ENCODE data around the gene DOCK3.
A peak's percentile ranks its signal among the peaks of the same experiment; 100 is the strongest.
"Not testable (repeated sequence)": the region's sequence is repeated elsewhere in the genome, so short reads cannot be mapped to it uniquely, and the experiment has no call there.

DOCK3 gene

DNA sequence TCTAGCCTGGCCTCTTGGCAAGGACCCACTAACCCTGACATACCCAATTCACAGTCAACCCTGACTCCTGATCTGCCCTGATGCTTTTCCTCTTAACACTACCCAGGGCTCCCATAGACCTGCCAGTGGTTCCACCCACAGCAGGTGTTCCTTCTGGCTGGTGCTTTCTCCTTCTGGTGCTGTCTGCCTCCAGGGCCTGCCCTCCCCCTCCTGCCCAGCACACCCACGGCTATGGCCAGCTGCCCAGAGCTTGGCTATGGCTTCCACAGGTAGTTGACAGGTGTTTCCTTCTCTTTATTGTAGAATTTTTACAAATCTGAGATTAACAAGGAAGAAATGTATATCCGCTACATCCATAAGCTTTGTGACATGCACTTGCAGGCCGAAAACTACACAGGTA is 663.9 kb downstream of the DOCK3 start:
- DNase-seq: no peak

DNA sequence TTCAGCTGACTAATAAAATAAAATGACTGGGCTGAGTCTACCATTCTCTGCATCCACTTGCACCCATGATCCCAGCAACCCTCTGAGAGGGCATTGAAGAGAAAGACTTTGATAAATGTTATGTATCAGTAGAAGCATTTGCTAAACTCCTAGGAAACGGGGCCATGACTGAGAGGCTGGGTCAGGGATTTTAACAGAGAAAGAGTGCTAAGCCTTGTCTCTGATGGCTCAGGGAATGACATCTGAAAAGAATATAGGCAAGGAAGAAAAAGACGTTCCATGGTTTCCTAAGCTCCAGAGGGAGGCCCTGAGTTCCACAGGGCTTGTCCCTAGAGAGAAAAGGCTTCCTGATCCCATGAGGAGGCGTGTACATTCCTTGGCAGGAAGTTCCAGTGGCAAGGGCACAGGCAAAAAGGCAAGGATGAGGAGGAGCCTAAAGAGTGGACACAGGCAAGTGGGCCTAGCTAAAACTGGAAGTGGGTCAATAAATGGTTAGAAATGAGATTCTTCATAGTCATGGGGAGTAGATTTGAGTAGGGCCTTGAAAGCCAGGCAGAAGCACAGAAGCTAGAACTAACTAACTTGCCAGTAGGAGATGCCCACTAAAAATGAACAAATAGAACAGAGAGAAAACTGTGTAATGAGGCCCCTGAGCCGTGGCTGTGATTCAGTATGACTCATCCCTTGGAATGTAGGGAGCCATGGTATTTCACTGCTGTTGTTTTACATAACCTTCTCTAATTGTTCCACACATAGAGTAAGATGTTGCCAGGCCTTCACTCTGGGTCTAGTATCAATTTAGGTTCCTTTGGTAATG is 665.5 kb downstream of the DOCK3 start:
- no peak for DNase-seq

DNA sequence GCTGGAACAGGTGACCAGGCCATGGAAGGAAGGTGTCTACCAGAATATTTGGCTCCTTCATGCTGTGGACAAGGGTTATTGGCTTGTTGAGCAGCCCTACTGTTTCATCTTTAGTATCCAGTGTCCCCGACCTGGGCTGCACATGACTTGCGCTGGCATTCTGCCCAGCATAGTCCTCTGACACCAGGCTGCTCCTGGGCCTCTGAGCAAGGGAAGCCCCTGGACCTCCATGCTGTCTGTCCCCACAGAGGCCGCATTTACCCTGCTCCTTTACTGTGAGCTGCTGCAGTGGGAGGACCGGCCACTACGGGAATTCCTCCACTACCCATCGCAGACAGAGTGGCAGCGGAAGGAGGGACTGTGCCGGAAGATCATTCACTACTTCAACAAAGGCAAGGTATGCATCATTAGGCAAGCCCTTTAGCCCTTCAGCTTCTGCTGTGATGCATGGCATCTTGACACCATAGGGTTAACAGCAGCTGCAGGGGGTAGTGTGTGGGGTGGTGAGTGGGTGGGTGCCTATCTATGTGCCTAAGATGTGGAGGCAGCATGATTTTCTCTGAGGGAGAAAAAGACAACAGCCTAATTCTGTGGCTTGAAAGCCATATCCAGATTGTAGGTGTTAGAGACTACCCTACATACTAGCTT is 666.4 kb downstream of the DOCK3 start:
- no peak for DNase-seq

DNA sequence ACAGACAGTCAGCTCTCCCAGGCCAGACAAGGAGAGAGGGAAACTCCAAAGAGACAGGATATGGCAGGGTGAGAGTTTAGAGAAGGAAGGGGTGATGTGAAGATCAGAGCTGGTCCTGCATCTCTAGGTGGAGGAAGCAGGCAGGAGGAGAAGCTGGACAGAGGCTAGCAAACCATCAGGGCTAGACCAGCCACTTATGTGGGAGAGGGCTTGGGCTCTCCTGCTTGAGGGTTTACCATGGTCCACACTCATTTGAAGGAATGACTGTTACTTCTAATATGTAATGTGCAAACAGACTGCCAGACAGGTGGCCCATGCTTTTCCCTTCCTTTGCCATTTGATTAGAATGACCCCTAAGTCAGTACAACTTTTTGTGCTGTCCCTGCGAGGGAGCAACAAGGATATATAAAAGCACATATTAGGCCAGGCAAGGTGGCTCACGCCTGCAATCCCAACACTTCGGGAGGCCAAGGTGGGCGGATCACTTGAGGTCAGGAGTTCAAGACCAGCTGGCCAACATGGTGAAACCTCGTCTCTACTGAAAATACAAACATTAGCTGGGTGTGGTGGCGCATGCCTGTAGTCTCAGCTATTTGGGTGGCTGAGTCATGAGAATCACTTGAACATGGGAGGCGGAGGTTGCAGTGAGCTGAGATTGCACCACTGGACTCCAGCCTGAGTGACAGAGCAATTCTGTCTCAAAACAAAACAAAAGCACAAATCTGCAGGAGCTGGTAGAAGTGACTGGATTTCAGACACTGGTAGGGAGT is 669.4 kb downstream of the DOCK3 start:
- DNase-seq: no peak

DNA sequence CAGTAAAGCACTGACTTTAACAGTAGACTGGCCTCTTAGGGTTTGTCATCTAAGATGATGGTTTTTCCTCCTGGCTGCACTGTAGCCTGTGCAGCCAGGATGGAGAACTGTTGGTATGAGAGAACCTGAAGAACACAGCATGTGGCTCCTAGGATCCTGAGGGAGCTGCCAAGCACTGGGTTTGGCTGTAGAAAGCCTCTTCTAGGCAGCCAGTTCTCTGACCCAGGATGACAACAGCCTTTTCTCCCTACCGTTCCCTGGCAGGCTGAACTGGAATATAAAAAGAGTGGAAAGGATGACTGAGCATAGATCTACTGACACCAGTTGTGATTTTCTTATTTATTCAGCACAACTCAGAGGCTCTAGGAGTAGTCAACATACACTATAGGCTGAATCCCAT is 676.0 kb downstream of the DOCK3 start:
- no peak for DNase-seq

DNA sequence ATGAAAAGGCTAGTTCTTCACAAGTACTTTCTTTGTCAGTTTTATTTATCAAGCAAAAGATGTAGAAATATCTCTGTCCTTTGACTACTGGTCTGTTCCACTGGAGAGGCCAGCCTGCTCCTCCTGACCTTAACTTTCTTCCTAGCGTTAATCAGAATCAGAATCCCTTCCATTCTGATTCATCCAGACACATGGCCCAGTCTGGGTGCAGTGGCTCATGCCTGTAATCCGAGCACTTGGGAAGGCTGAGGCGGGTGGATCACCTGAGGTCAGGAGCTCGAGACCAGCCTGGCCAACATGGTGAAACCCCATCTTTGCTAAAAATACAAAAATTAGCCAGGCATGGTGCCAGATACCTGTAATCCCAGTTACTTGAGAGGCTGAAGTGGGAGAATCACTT is 678.4 kb downstream of the DOCK3 start:
- DNase-seq: no peak

DNA sequence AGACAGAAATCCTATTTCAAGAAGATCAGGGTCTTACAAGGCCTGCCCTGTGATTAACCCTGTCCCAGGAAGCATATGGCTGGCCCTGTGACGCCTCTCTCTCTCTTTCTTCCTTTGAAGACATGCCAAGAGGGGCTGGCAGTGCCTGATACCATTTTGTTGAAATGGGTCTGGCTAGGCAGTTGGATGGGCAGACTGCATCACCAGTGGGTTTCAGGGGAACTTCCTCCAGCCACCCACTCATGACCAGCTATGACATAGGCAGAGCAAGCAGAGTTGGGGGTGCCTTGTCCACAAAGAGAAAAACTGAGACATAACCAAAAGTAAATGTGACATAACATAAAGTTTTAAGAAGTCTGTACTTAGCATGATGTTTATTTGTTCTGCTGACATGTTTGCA is 679.0 kb downstream of the DOCK3 start:
- DNase-seq: no peak

DNA sequence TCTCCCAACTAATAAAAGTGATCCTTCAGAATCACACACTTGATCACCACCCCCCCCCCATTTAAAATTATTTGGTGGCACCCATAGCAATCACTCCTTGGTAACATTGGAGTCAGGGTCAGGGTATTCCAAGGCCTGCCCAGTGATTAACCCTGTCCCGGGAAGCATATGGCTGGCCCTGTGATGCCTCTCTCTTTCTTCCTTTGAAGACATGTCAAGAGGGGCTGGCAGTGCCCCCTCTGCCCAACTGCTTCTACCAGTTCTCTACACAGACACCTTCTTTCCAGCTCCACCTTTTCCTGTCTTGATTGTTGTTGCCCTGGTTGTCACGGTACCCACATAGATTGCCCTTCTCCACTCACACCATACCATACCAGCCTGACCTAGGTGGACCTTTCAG is 679.4 kb downstream of the DOCK3 start:
- DNase-seq: no peak

DNA sequence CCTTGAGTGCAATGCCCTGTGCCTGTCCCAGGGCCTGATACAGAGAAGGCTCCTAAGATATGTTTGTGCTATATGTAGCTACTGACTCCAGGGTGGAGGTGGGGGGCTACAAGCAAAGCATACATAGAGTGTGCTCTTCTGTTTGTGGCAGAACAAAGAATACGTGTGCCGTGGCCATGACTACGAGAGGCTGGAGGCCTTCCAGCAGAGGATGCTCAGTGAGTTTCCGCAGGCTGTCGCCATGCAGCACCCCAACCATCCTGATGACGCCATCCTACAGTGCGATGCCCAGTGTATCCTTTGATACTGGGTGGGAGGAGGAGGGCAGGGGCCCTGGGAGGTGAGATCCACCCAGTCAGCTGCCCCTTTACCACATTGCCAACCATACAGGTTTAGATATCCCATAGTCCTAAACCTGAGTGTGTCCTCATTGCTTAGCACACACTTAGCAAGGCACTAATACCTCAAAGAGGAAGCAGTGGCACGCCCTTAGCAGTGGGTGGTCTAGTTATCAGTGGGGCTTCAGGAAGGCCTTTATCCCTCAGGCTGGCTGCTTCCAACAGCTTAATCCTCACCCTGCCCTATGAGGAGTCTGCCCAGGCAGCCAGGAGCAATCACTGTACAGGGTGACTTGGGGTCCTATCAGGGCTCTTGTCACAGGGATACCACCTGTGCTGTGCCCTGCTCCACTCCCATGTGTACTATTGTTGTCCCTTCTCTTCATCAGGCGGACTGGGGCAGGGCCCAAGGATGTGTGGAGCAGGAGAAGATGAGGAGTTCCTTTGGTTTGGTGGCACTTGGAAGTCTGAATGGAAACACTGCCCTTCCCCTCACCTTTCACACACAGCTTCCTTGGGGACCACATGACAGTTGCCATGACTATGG is 680.2 kb downstream of the DOCK3 start:
- DNase-seq: no peak

DNA sequence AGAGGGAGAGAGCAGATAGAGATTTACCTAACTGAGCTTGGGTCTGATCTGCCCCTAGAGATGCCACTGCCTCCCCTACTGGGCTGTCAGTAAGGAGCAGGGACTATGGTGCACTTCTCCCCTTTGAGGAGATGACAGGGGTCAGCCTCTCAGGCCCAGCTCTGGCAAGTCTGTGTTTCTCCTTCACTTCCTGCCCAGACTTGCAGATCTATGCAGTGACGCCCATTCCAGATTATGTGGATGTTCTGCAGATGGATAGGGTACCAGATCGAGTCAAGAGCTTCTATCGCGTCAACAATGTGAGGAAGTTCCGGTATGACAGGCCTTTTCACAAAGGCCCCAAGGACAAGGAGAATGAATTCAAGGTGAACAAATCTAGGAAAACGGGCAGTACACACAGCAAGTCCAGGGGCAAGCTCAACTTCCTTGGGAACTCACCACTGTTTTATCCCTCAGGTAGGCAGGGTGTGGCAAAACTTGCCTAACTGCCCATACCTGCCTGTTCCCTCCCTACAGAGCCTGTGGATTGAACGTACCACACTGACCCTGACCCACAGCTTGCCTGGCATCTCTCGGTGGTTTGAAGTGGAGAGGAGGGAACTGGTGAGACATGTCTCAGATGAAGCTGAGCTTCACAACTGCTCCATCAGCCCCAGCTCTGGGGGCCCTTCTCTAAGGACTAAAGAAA is 681.3 kb downstream of the DOCK3 start:
- DNase-seq: no peak

DNA sequence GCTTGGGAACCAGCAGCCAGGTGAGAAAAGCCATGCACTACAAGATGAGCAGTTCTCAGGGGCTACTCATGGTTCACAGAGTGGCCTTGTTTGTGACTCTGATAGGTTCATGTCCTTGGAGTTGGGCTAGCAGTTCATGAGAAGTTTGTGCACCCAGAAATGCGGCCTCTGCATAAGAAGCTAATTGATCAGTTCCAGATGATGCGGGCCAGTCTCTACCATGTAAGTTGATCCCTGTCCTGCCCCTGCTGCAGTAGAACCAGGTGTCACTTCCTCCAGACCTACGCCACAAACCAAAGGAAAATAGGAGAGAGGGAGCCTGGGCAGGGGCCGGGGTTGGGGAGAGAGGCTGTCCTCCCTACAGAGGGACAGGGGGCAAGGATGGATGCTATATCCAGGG is 683.1 kb downstream of the DOCK3 start:
- no peak for DNase-seq

DNA sequence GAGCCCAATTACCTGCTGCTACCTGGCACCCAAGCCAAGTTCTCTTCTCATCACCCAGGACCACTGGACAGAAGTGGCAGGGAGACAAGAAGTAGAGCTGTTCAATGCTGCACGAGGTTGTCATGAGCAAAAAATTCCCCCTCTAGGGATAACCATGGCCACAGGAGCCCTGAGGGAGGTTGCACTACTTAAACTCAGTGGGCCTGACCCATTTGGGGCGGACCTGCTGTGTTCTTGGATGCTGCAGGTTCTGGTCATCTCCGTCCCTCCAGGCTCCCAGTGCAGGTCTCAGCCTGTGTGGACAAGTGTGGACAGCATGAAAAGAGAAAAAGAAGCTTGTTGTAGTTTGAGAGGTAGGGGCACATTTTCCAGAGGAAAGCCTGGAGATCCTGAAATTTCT is 684.3 kb downstream of the DOCK3 start:
- no peak for DNase-seq

DNA sequence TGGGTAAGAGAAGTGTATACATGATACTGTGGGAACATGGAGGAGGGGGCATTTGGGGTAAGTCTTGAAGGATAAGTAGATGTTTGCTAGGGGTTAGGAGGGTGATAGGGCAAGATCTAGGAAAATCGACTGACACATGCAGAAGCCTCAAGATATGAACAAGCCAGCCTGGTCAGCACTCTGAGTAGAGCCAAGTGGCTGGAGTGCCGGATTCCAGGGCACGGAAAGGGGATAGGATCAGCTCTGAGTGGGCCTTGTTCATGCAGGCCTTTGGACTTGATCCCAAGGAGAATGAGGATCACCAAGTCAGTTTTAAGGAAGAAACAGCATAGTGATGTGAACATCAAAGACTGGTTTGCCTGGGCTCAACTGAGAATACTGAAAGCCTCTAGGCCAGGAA is 686.1 kb downstream of the DOCK3 start:
- DNase-seq: no peak

DNA sequence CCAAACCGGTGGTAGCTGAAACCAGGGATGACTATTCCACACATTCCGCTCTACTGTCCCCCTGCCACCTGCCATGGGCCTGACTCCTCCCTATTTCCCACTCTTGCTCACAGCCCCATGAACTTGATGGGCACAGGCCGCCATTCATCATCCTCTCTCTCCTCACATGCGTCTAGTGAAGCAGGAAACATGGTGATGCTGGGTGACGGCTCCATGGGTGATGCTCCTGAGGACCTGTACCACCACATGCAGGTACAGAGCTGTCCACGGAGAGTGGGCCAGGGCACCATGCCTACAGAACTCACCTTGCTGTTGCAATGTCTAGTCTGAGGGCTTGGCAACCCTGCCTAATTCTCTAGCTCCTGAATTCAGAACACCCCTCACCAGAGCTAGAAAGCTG is 687.0 kb downstream of the DOCK3 start:
- DNase-seq: no peak

DNA sequence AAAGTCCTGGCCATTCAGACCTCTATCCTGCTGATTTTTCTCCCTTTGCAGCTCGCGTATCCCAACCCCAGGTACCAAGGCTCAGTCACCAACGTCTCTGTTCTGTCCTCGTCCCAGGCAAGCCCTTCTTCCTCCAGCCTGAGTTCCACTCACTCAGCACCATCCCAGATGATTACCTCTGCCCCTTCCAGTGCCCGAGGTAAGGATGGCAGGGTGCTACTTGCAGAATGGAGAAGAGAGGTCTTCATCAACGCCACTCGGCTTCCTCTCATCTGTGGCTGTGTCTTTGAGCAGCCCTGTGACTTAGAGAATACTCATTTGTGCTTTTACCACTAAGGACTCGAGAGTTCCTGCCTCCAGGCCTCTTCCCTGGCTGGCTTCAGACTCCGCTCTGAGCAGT is 687.7 kb downstream of the DOCK3 start:
- DNase-seq: no peak

DNA sequence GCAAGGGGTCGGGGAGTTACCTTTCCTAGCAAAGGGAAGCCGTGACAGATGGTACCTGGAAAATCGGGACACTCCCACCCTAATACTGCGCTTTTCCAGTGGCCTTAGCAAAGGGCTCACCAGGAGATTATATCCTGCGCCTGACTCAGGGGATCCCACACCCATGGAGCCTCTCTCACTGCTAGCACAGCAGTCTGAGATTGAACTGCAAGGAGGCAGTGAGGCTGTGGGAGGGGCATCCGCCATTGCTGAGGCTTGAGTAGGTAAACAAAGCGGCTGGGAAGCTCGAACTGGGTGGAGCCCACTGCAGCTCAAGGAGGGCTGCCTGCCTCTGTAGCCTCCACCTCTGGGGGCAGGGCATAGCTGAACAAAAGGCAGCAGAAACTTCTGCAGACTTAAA is 693.5 kb downstream of the DOCK3 start:
- DNase-seq: not testable (repeated sequence)

DNA sequence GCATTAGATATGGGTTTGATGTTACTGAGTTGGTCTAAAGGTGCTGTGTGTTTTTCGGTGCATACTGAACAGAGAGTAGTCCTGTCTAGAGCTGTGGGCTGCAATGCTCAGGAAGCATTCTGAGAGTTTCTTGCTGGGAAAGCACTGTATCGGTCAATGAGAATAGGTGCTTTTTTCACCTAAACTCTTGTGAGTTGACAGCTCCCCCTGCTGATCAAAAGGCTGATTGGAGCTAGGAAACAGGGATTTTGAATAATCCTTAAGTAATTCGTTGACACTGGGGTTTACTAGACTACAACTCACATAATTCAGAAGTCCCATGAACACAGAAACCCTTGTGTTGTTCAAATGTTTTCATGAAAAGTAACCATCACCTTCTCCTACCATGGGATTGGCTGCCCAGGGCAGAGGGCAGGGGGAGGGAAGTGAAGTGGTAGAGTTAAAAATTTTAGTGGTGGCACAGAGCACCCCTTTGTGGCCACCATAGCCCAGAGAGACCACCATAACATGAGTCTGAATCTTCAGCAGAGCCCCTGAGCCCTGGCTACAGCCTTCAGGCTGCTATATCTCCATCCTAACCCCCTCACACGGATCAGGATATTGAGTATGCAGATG is 697.3 kb downstream of the DOCK3 start:
- peak; percentile 72 for DNase-seq

DNA sequence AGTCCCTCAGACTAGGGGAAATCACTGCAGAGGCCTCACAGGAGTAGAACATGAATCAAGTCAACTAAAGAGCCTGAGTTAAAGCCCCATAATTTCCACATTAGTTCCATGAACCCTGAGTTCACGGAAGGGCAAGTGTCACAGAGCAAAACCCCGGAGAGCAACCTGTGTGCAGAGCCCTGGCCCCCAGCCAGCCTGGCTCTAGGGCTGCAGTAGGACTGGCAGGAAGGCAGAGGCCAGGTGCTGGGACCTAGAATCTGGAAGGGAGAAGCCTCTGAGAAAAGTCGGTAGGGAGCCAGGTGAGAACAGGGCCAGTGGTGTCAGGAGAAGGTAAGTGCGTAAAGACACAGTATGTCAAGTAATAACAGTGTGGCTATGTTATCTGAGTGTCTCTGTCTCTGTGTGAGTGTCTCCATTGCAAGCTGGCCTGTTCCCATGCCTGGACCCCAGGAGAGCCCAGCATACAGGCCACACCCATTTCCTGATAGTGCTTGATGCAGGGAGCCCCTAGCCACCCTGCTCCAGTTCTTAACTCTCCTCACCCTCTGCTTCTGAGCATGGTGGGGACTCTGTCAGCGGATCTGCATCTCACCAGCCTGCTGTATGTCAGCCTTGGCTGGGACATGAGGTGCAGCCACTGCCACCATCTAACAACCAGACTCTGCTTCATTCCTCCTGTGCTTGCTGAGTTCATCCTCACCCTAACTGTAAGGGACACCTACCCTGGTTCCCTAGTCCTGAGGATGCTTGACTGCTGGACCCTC is 699.1 kb downstream of the DOCK3 start:
- no peak for DNase-seq

DNA sequence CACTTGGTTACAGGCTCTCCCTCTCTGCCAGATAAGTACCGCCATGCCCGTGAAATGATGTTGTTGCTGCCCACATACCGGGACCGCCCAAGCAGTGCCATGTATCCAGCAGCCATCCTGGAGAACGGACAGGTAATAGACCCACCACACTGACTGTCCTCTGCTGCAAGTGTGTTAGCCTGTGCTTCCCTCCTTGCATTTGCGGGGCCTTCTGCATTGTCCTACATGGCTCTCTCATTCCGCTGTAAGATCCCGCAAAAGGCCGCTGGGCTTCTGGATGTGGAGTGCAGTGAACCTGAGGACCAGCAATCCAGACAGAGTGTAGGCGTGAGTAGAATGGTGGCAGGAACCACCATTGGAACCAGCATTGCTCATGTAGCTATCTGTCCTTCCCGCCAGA is 699.7 kb downstream of the DOCK3 start:
- DNase-seq: no peak

DNA sequence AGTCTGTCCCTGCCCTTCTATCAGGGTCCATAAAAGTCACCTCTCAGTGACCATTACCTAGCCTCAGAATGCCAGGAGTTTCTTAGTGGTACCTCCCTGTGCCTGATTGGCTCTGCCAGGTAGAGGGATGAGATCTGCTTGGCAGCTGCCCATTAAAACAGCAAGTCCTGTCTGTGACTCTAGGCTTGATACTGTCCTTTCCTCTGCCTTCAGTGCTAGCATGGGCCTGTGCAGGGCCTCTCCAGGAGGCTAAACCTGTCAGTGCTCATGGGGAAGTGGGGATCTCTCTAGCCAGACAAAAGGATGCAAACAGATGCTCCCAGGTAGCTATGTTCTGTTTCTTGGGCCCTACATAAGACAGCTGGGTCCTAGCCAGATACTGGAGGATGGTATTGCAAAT is 700.4 kb downstream of the DOCK3 start:
- no peak for DNase-seq

DNA sequence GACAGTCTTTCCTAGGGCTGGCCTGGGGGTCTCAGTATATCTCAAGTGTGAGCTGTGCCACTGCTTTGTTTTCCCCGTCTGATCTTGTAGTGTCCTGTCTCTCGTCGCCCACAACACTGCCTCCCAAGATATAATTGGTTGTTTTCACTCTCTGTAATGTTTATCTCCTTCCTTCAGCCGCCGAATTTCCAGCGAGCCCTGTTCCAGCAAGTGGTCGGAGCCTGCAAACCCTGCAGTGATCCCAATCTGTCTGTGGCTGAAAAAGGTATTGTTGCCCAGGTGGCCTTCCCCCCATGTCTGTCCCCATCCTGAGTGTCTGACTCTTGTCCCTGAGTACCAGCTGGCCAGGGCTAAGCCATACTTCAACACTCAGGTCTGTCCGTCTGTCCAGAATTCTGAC is 700.8 kb downstream of the DOCK3 start:
- no peak for DNase-seq

All from hematopoietic multipotent progenitor cell treated with erythropoietin and hydrocortisone succinate and interleukin-3 and kit ligand, for 8 days (in vitro differentiated cells).